ENCODE results near the gene CDC42SE2.

- TF ChIP-seq EZH2 (IDR thresholded peaks at IDR 0.05; ENCODE audit: borderline replicate concordance, low read length) (no peak), CTCF (conservative IDR thresholded peaks at IDR 0.05 in 1 of 2, IDR thresholded peaks at IDR 0.05 in 1 of 2; ENCODE audit: extremely low read depth in 1 of 2, insufficient read depth in 1 of 2, low read depth in 1 of 2, low read length in 2 of 2) (no peak)
Observed at GRCh38 chr5:131389869-131390265, 126.0 kb downstream of the CDC42SE2 start.
